HepG2 (cell line): ENCODE measurements around the gene DRC7. TPM values are rescaled to one million over a fixed set of nuclear protein-coding genes. Genes with fewer than 3 reads are reported as not detected.

ENCODE experiments used
- AGO1 ChIP-seq: fragments of 200-400 bp; formaldehyde crosslinking; IDR thresholded peaks from 2 replicates; pipeline ENCODE4 v1.6.1; 2017; ENCODE audit warnings: mild to moderate bottlenecking, low read depth, low read length, moderate library complexity; ENCODE audit not compliant: poor library complexity, severe bottlenecking
- AKNA ChIP-seq: sonication (generic); formaldehyde crosslinking; IDR thresholded peaks from 2 replicates; pipeline ENCODE4 v1.4.0; 2020; ENCODE audit warnings: missing genetic modification reagents, borderline replicate concordance
- ARID4A ChIP-seq: sonication (generic); formaldehyde crosslinking; IDR thresholded peaks from 2 replicates; pipeline ENCODE4 v1.5.0; 2020; ENCODE audit warnings: mild to moderate bottlenecking, missing genetic modification reagents, borderline replicate concordance
- CEBPZ ChIP-seq: IDR thresholded peaks from 2 replicates; pipeline ENCODE4 v1.6.1; 2012; ENCODE audit warnings: low read length, improper control_type of control experiment
- FOXJ3 ChIP-seq: sonication (generic); formaldehyde crosslinking; IDR thresholded peaks from 2 replicates; pipeline ENCODE4 v1.4.0; 2020; ENCODE audit warnings: missing genetic modification reagents, mild to moderate bottlenecking, borderline replicate concordance
- KLF13 ChIP-seq: sonication (generic); formaldehyde crosslinking; IDR thresholded peaks from 2 replicates; pipeline ENCODE4 v1.4.0; 2020; ENCODE audit warnings: mild to moderate bottlenecking, missing genetic modification reagents
- KLF6 ChIP-seq: IDR thresholded peaks from 2 replicates; pipeline ENCODE4 v1.8.0; 2016; ENCODE audit warnings: missing biosample characterization, missing genetic modification reagents
- MTA1 ChIP-seq: sonication (generic); formaldehyde crosslinking; IDR thresholded peaks from 2 replicates; pipeline ENCODE4 v1.4.0; 2020; ENCODE audit warnings: missing genetic modification reagents, mild to moderate bottlenecking, borderline replicate concordance
- PCBP2 ChIP-seq: fragments of 200-400 bp; formaldehyde crosslinking; optimal IDR thresholded peaks from 2 replicates; pipeline ENCODE3; 2018; ENCODE audit warnings: low read length, low read depth; ENCODE audit not compliant: poor library complexity, severe bottlenecking
- TGIF2 ChIP-seq: IDR thresholded peaks from 2 replicates; pipeline ENCODE4 v1.6.1; 2016; ENCODE audit warnings: control low read depth, missing compliant biosample characterization
- ZNF33B ChIP-seq: sonication (generic); formaldehyde crosslinking; IDR thresholded peaks from 2 replicates; pipeline ENCODE4 v1.5.1; 2020; ENCODE audit warnings: mild to moderate bottlenecking, missing genetic modification reagents
- ZNF792 ChIP-seq: IDR thresholded peaks from 2 replicates; pipeline ENCODE4 v1.6.1; 2016
- polyA plus RNA-seq, 8 experiments: library from polyadenylated mRNA; depleted of rRNA in 3 of 8; stranded (reverse) in 7 of 8; unstranded in 1 of 8; fragments of >200 nt; fragmentation: Illumina TruSeq in 4 of 8; extraction: Trizol in 4 of 8; gene quantifications; 2 replicates each; pipeline versions ENCODE4 v1.2.1 to v1.2.3, GENCODE V29; 2011 to 2016; ENCODE audit warnings: low read depth in 4 of 8, missing spikeins in 1 of 8, mixed read lengths in 1 of 8; ENCODE audit not compliant: insufficient read depth in 1 of 8
- total RNA-seq, 5 experiments: library from RNA; depleted of rRNA; stranded (reverse); fragments of >200 nt; fragmentation: Illumina TruSeq; extraction: Trizol; gene quantifications; 2 replicates each; pipeline ENCODE4 v1.2.3, GENCODE V29; 2016; ENCODE audit warnings: low read depth in 1 of 5
- TF ChIP-seq, protein P1 (sequence below): sonication (generic); formaldehyde crosslinking; IDR thresholded peaks from 2 replicates; pipeline ENCODE4 v1.5.0; 2020; ENCODE audit warnings: missing genetic modification reagents

Gene DRC7
- total and polyA plus RNA-seq, 2 of the 13 experiments (the other 11 are each of a cell fraction or from before 2014, with no cell fraction given): 2.7 to 3.4 TPM

DNA sequence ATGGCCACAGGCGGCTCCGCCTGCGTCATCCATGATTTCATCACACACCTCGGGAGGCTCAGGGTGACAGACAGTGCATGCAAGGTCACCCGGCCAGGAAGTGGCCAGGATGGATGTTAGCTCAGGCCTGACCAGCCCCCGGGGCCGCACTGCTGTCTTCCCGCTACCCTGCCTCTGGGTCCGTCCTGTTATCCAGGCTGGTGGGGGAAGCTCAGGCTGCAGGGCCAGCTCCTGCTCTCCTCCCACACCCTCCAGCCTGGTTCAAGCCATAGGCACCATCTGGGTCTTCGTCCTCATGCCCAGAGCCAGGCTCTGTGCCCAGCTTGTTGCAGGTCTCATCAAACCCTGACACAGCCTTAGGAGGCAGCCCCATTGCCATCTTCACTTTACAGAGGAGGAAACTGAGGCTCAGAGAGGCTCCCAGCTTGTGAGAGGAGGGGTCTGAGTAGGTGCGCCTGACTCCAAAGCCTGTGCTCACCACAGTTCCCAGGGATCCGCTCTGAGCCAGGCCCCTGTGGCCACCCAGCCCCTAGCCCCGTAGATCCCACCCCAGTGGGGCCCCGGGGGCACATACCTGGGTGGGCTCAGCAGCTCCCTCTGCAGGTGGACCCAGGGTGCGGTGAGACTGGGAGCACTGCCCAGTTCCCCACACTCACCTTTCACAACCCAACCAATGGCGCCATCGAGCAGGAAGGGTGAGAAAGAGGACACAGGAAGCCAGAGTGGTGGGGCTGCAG, 26.9 kb upstream of the DRC7 start (continued):
- no peak for TF ChIP-seq KLF13 (CRISPR knock-in tag)
- TF ChIP-seq FOXJ3 (CRISPR knock-in tag): no peak; the same call in 1 of the 2 replicates
- peak; percentile 37 for TF ChIP-seq ZNF792
- TF ChIP-seq KLF6 (CRISPR knock-in tag): peak; percentile 69
- TF ChIP-seq ZNF33B (CRISPR knock-in tag): no peak
- TF ChIP-seq MTA1 (CRISPR knock-in tag): peak; percentile 87
- no peak for TF ChIP-seq CEBPZ
- TF ChIP-seq TGIF2 (CRISPR knock-in tag): no peak
- no peak for TF ChIP-seq PCBP2
- TF ChIP-seq, protein P1, sequence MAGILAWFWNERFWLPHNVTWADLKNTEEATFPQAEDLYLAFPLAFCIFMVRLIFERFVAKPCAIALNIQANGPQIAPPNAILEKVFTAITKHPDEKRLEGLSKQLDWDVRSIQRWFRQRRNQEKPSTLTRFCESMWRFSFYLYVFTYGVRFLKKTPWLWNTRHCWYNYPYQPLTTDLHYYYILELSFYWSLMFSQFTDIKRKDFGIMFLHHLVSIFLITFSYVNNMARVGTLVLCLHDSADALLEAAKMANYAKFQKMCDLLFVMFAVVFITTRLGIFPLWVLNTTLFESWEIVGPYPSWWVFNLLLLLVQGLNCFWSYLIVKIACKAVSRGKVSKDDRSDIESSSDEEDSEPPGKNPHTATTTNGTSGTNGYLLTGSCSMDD: no peak
- TF ChIP-seq AKNA (CRISPR knock-in tag): no peak
- peak; percentile 82 for TF ChIP-seq ARID4A
- TF ChIP-seq AGO1: no peak
